Midbrain (tissue), 1 donor: ENCODE results near the gene GOLGA5.
"Not testable (repeated sequence)": the region's sequence is repeated elsewhere in the genome, so short reads cannot be mapped to it uniquely, and the experiment has no call there.

Source experiments
- DNase-seq: peaks from one replicate; lab custom pipeline; 2025; lab: John Stamatoyannopoulos, UW

Gene GOLGA5

GRCh38 chr14:92778868-92779565 is 15.1 kb upstream of the GOLGA5 start:
- not testable (repeated sequence) for DNase-seq

GRCh38 chr14:92780444-92781232 is 13.5 kb upstream of the GOLGA5 start:
- no peak for DNase-seq

GRCh38 chr14:92781350-92781749 is 12.8 kb upstream of the GOLGA5 start:
- DNase-seq: no peak

GRCh38 chr14:92783813-92784431 is 10.2 kb upstream of the GOLGA5 start:
- peak; percentile 65 for DNase-seq

- no peak for DNase-seq
Measured at GRCh38 chr14:92785667-92786426, 8.3 kb upstream of the GOLGA5 start.

GRCh38 chr14:92786427-92786756 is 7.7 kb upstream of the GOLGA5 start:
- no peak for DNase-seq

- no peak for DNase-seq
Measured at GRCh38 chr14:92787554-92787953, 6.6 kb upstream of the GOLGA5 start.

- DNase-seq: no peak
Measured at GRCh38 chr14:92789457-92790089, 4.5 kb upstream of the GOLGA5 start.

GRCh38 chr14:92792885-92793284 is 1.2 kb upstream of the GOLGA5 start:
- DNase-seq: no peak

- DNase-seq: no peak
Measured at GRCh38 chr14:92794547-92794941, 439 bp downstream of the GOLGA5 start.

GRCh38 chr14:92794961-92795360 is 856 bp downstream of the GOLGA5 start:
- no peak for DNase-seq

GRCh38 chr14:92797935-92798653 is 4.0 kb downstream of the GOLGA5 start:
- no peak for DNase-seq

- no peak for DNase-seq
Measured at GRCh38 chr14:92798811-92799210, 4.7 kb downstream of the GOLGA5 start.

GRCh38 chr14:92800012-92800411 is 5.9 kb downstream of the GOLGA5 start:
- no peak for DNase-seq

- no peak for DNase-seq
Measured at GRCh38 chr14:92800525-92800924, 6.4 kb downstream of the GOLGA5 start.

GRCh38 chr14:92801917-92802316 is 7.8 kb downstream of the GOLGA5 start:
- no peak for DNase-seq

GRCh38 chr14:92802678-92803077 is 8.6 kb downstream of the GOLGA5 start:
- no peak for DNase-seq

- DNase-seq: no peak
Measured at GRCh38 chr14:92813201-92813600, 19.1 kb downstream of the GOLGA5 start.

- no peak for DNase-seq
Measured at GRCh38 chr14:92819011-92819597, 25.0 kb downstream of the GOLGA5 start.

GRCh38 chr14:92819680-92820535 is 25.8 kb downstream of the GOLGA5 start:
- not testable (repeated sequence) for DNase-seq
